NB4 (cell line): ENCODE results near the gene ADAMTSL1.

Experiments used
- MYC ChIP-seq: IDR thresholded peaks from 2 replicates; pipeline ENCODE4 v1.6.1; 2011; ENCODE audit warnings: low read depth, low read length
- POLR2A ChIP-seq: IDR thresholded peaks from 2 replicates; pipeline ENCODE4 v1.6.1; 2011; ENCODE audit warnings: mild to moderate bottlenecking; ENCODE audit not compliant: insufficient read length; ENCODE audit errors: extremely low read depth
- TF ChIP-seq, protein P1 (sequence below): IDR thresholded peaks from one replicate; pipeline ENCODE4 v1.5.1; 2012; ENCODE audit warnings: low read depth, low read length
- TF ChIP-seq, protein P2 (sequence below): IDR thresholded peaks from 2 replicates; pipeline ENCODE4 v1.6.1; 2011; ENCODE audit warnings: low read depth, low read length

DNA sequence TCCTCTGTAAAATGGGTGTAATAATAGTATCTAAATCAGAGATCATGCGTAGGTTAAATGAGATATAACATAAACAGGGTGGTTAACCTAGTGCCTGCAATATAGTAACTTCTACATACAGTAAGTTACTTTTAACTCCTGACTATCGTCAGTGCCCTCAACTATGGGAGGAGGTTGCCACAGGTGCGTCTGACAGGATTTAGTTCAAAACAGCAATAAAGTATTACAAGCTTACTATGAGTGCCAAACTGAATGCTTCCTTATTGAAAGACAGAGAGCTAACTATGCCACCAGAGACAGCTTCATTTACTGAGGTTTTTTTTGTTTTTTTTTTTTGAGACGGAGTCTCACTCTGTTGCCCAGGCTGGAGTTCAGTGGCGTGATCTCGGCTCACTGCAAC is 209.0 kb downstream of the ADAMTSL1 start:
- TF ChIP-seq, protein P1, sequence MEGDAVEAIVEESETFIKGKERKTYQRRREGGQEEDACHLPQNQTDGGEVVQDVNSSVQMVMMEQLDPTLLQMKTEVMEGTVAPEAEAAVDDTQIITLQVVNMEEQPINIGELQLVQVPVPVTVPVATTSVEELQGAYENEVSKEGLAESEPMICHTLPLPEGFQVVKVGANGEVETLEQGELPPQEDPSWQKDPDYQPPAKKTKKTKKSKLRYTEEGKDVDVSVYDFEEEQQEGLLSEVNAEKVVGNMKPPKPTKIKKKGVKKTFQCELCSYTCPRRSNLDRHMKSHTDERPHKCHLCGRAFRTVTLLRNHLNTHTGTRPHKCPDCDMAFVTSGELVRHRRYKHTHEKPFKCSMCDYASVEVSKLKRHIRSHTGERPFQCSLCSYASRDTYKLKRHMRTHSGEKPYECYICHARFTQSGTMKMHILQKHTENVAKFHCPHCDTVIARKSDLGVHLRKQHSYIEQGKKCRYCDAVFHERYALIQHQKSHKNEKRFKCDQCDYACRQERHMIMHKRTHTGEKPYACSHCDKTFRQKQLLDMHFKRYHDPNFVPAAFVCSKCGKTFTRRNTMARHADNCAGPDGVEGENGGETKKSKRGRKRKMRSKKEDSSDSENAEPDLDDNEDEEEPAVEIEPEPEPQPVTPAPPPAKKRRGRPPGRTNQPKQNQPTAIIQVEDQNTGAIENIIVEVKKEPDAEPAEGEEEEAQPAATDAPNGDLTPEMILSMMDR, result no peak
- TF ChIP-seq, protein P2, sequence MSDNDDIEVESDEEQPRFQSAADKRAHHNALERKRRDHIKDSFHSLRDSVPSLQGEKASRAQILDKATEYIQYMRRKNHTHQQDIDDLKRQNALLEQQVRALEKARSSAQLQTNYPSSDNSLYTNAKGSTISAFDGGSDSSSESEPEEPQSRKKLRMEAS, result no peak
- TF ChIP-seq POLR2A, result no peak
- TF ChIP-seq MYC, result no peak
